OCI-LY1 (cell line): Measurements from ENCODE around the gene SH3D21.

Source experiments
- H2AFZ ChIP-seq: fragments of 200-600 bp; sonication (generic), shearing (Covaris generic); 2 replicates; pipeline ENCODE4 v1.6.0; 2014; ENCODE audit warnings: antibody characterized with exemption, mild to moderate bottlenecking, low read length
- H3F3A ChIP-seq: fragments of 200-600 bp; sonication (generic), shearing (Covaris generic); 2 replicates; pipeline ENCODE4 v1.6.0; 2014; ENCODE audit warnings: mild to moderate bottlenecking, antibody characterized with exemption, low read length, moderate library complexity; ENCODE audit not compliant: insufficient read depth
- H3K27ac ChIP-seq: fragments of 200-600 bp; sonication (generic); 2 replicates; pipeline ENCODE4 v1.5.1; 2014; ENCODE audit warnings: low read length, mixed run types, mild to moderate bottlenecking, low read depth; ENCODE audit not compliant: poor library complexity, severe bottlenecking
- H3K27me3 ChIP-seq: fragments of 200-600 bp; sonication (generic); 2 replicates; pipeline ENCODE4 v1.6.0; 2014; ENCODE audit warnings: antibody characterized with exemption, mild to moderate bottlenecking, low read length, moderate library complexity; ENCODE audit not compliant: insufficient read depth
- H3K36me3 ChIP-seq: fragments of 200-600 bp; sonication (generic); 2 replicates; pipeline ENCODE4 v1.6.1; 2014; ENCODE audit warnings: mild to moderate bottlenecking, antibody characterized with exemption, low read length, moderate library complexity, mixed read lengths; ENCODE audit not compliant: insufficient read depth
- H3K4me1 ChIP-seq: fragments of 200-600 bp; sonication (generic); 2 replicates; pipeline ENCODE4 v1.5.1; 2014; ENCODE audit warnings: mild to moderate bottlenecking, low read length, moderate library complexity; ENCODE audit not compliant: insufficient read depth, severe bottlenecking
- H3K4me2 ChIP-seq: fragments of 200-600 bp; sonication (generic), shearing (Covaris generic); 2 replicates; pipeline ENCODE4 v1.6.1; 2014; ENCODE audit warnings: low read length
- H3K4me3 ChIP-seq: fragments of 200-600 bp; sonication (generic); 2 replicates; pipeline ENCODE4 v1.5.1; 2014; ENCODE audit warnings: low read length, low read depth, mild to moderate bottlenecking, mixed read lengths; ENCODE audit not compliant: poor library complexity, severe bottlenecking
- H3K79me2 ChIP-seq: fragments of 200-600 bp; shearing (Covaris generic); 2 replicates; pipeline ENCODE4 v1.6.1; 2016; ENCODE audit warnings: mixed run types, low read length, mixed read lengths; ENCODE audit not compliant: insufficient read depth
- H3K9ac ChIP-seq: fragments of 200-600 bp; sonication (generic), shearing (Covaris generic); 2 replicates; pipeline ENCODE4 v1.6.1; 2014; ENCODE audit warnings: mild to moderate bottlenecking, low read length, mixed read lengths
- H3K9me2 ChIP-seq: fragments of 200-600 bp; sonication (generic), shearing (Covaris generic); 2 replicates; pipeline ENCODE4 v1.6.1; 2014; ENCODE audit warnings: low read depth, mild to moderate bottlenecking, low read length, mixed read lengths
- H3K9me3 ChIP-seq: fragments of 200-600 bp; shearing (Covaris generic); 2 replicates; pipeline ENCODE4 v1.6.1; 2014; ENCODE audit warnings: low read length, mixed read lengths
- H4K20me1 ChIP-seq: fragments of 200-600 bp; sonication (generic), shearing (Covaris generic); 2 replicates; pipeline ENCODE4 v1.6.0; 2016; ENCODE audit warnings: mild to moderate bottlenecking, low read length; ENCODE audit not compliant: insufficient read depth
- CTCF ChIP-seq: fragments of 200-600 bp; sonication (generic), shearing (Covaris generic); IDR thresholded peaks from 2 replicates; pipeline ENCODE4 v1.5.1; 2017; ENCODE audit warnings: mild to moderate bottlenecking, antibody characterized with exemption, low read length, moderate library complexity, mixed read lengths
- EZH2 ChIP-seq: fragments of 200-600 bp; sonication (generic), shearing (Covaris generic); IDR thresholded peaks from 2 replicates; pipeline ENCODE4 v1.8.0; 2017; ENCODE audit warnings: borderline replicate concordance, mixed run types, mild to moderate bottlenecking, antibody characterized with exemption, low read length, moderate library complexity, mixed read lengths

SH3D21 gene

GRCh38 chr1:36344395-36344680 is 38.2 kb downstream of the SH3D21 start:
- no peak for TF ChIP-seq CTCF
- TF ChIP-seq EZH2: no peak
- Histone ChIP-seq H3K9me2 (no peaks in the 10 kb centered on the region), H3K4me1 (peaks cover 1% of the 10 kb centered on the region), H3K9ac (no peak overlapping the region), H3K27me3 (no peaks in the 10 kb centered on the region), H3K4me2 (no peak overlapping the region), H3K79me2 (no peaks in the 10 kb centered on the region), H3K4me3 (no peak overlapping the region), H4K20me1 (no peaks in the 10 kb centered on the region), H3F3A (no peaks in the 10 kb centered on the region), H2AFZ (no peak overlapping the region), H3K9me3 (no peaks in the 10 kb centered on the region), H3K27ac (no peak overlapping the region), H3K36me3 (peaks cover 75% of the 10 kb centered on the region)

GRCh38 chr1:36345353-36345752 is 39.2 kb downstream of the SH3D21 start:
- no peaks in the 10 kb centered on the region for H3F3A ChIP-seq
- no peak for TF ChIP-seq CTCF
- TF ChIP-seq EZH2: no peak
- no peak overlapping the region for H3K9ac ChIP-seq
- no peak overlapping the region for H3K4me2 ChIP-seq
- no peaks in the 10 kb centered on the region for H4K20me1 ChIP-seq
- peaks cover 77% of the 10 kb centered on the region; the same call in 1 of the 2 replicates for H3K36me3 ChIP-seq
- H3K9me2 ChIP-seq: no peaks in the 10 kb centered on the region
- peaks cover 11% of the 10 kb centered on the region for H3K4me1 ChIP-seq
- no peaks in the 10 kb centered on the region for H3K27me3 ChIP-seq
- H3K79me2 ChIP-seq: no peaks in the 10 kb centered on the region
- no peak overlapping the region for H3K27ac ChIP-seq
- no peaks in the 10 kb centered on the region for H3K9me3 ChIP-seq
- no peak overlapping the region for H2AFZ ChIP-seq
- no peak overlapping the region for H3K4me3 ChIP-seq

GRCh38 chr1:36346741-36347370 is 40.7 kb downstream of the SH3D21 start:
- H3K9me3 ChIP-seq: no peaks in the 10 kb centered on the region
- H3K9ac ChIP-seq: no peak overlapping the region
- no peak overlapping the region for H3K4me2 ChIP-seq
- H2AFZ ChIP-seq: no peak overlapping the region
- no peaks in the 10 kb centered on the region for H3K27me3 ChIP-seq
- peaks cover 24% of the 10 kb centered on the region for H3K4me1 ChIP-seq
- H3K36me3 ChIP-seq: peaks cover 67% of the 10 kb centered on the region; the same call in 1 of the 2 replicates
- no peaks in the 10 kb centered on the region for H3K79me2 ChIP-seq
- H3K27ac ChIP-seq: no peak overlapping the region
- H3K9me2 ChIP-seq: no peaks in the 10 kb centered on the region
- H3K4me3 ChIP-seq: no peak overlapping the region
- H3F3A ChIP-seq: no peaks in the 10 kb centered on the region
- no peaks in the 10 kb centered on the region for H4K20me1 ChIP-seq
- TF ChIP-seq EZH2: no peak
- TF ChIP-seq CTCF: no peak
